ENCODE results near the gene LPIN3. TPM values are rescaled to one million over a fixed set of nuclear protein-coding genes. Genes with fewer than 3 reads are reported as not detected.

LPIN3 gene
- total RNA-seq, 2 donors from 2014 or later = 28.7 to 29.6 TPM

- Histone ChIP-seq H3K27ac (peak overlapping the region; percentile 68 to 83), H3K9me3 (no peaks in the 10 kb centered on the region), H3K4me1 (ENCODE audit: control insufficient read depth in 1 of 2, low read depth in 2 of 2) (peaks cover 3 to 22% of the 10 kb centered on the region in 2 donors), H3K36me3 (no peaks in the 10 kb centered on the region), H3K27me3 (replicated peaks; ENCODE audit: insufficient read depth) (no peaks in the 10 kb centered on the region), H3K4me3 (peak overlapping the region; percentile 66)
- ATAC-seq (ENCODE audit: insufficient number of reproducible peaks, low FRiP score, low read depth) = peak; percentile 45
- DNase-seq (ENCODE audit: low spot score) = no peak
- TF ChIP-seq CTCF (IDR thresholded peaks at IDR 0.05) = peak; percentile 100
Observed at GRCh38 chr20:41339957-41340326, 679 bp upstream of the LPIN3 start.

GRCh38 chr20:41342474-41343464, 2.1 kb downstream of the LPIN3 start:
- H3K27me3 ChIP-seq (replicated peaks; ENCODE audit: insufficient read depth) = no peaks in the 10 kb centered on the region
- H3K9me3 ChIP-seq = no peaks in the 10 kb centered on the region
- H3K4me1 ChIP-seq (ENCODE audit: control insufficient read depth in 1 of 2, low read depth in 2 of 2) = peaks cover 3 to 22% of the 10 kb centered on the region in 2 donors
- ATAC-seq (ENCODE audit: insufficient number of reproducible peaks, low FRiP score, low read depth) = no peak
- no peak overlapping the region for H3K27ac ChIP-seq
- no peak overlapping the region for H3K4me3 ChIP-seq
- TF ChIP-seq CTCF (IDR thresholded peaks at IDR 0.05) = no peak
- no peak for DNase-seq (ENCODE audit: low spot score)
- H3K36me3 ChIP-seq = no peaks in the 10 kb centered on the region

- Histone ChIP-seq H3K36me3 (no peaks in the 10 kb centered on the region), H3K27ac (no peak overlapping the region), H3K27me3 (replicated peaks; ENCODE audit: insufficient read depth) (no peaks in the 10 kb centered on the region), H3K4me1 (ENCODE audit: control insufficient read depth in 1 of 2, low read depth in 2 of 2) (peaks cover 3 to 16% of the 10 kb centered on the region in 2 donors), H3K9me3 (no peaks in the 10 kb centered on the region), H3K4me3 (no peak overlapping the region)
- ATAC-seq (ENCODE audit: insufficient number of reproducible peaks, low FRiP score, low read depth) = no peak
- TF ChIP-seq CTCF (IDR thresholded peaks at IDR 0.05) = no peak
- no peak for DNase-seq (ENCODE audit: low spot score)
Observed at GRCh38 chr20:41344477-41344876, 3.9 kb downstream of the LPIN3 start.

- peaks cover 3% of the 10 kb centered on the region for H3K36me3 ChIP-seq
- no peak overlapping the region for H3K4me3 ChIP-seq
- ATAC-seq (ENCODE audit: insufficient number of reproducible peaks, low FRiP score, low read depth) = no peak
- no peaks in the 10 kb centered on the region for H3K27me3 ChIP-seq (replicated peaks; ENCODE audit: insufficient read depth)
- no peaks in the 10 kb centered on the region for H3K9me3 ChIP-seq
- DNase-seq (ENCODE audit: low spot score) = no peak
- no peak for TF ChIP-seq CTCF (IDR thresholded peaks at IDR 0.05)
- H3K27ac ChIP-seq = no peak overlapping the region
- H3K4me1 ChIP-seq (ENCODE audit: control insufficient read depth in 1 of 2, low read depth in 2 of 2) = peaks cover 0 to 10% of the 10 kb centered on the region in 2 donors
Observed at GRCh38 chr20:41344938-41345728, 4.5 kb downstream of the LPIN3 start.

- Histone ChIP-seq H3K9me3 (no peaks in the 10 kb centered on the region), H3K27ac (no peak overlapping the region), H3K27me3 (replicated peaks; ENCODE audit: insufficient read depth) (no peaks in the 10 kb centered on the region), H3K36me3 (peaks cover 9% of the 10 kb centered on the region), H3K4me1 (ENCODE audit: control insufficient read depth in 1 of 2, low read depth in 2 of 2) (peaks cover 0 to 7% of the 10 kb centered on the region in 2 donors), H3K4me3 (no peak overlapping the region)
- ATAC-seq (ENCODE audit: insufficient number of reproducible peaks, low FRiP score, low read depth) (no peak), DNase-seq (ENCODE audit: low spot score) (no peak)
- no peak for TF ChIP-seq CTCF (IDR thresholded peaks at IDR 0.05)
Observed at GRCh38 chr20:41345729-41346067, 5.1 kb downstream of the LPIN3 start.

Measured in thoracic aorta (tissue), 2 donors.